Panc1 (cell line): ENCODE measurements around the gene TRABD2B. TPM values are rescaled to one million over a fixed set of nuclear protein-coding genes. Genes with fewer than 3 reads are reported as not detected.

Experiments used
- ATAC-seq: fragments of 200-7000 bp; cut with Tn5 transposase; 2 replicates; pipeline ENCODE4 v1.9.1; 2020; ENCODE audit warnings: mild to moderate bottlenecking, moderate library complexity
- BruUV-seq: library from RNA; stranded (reverse); fragments of 400-500 nt; replicated peaks from 2 replicates; lab custom pipeline; 2021; lab: Mats Ljungman, UMichigan
- CTCF ChIA-PET: fragments of 300-600 bp; sonication (Branson Sonifier 250); formaldehyde crosslinking; loops from one replicate; lab custom pipeline; 2022; ENCODE audit warnings: antibody characterized with exemption; lab: Charles Lee
- POLR2A ChIA-PET: fragments of 300-600 bp; sonication (Branson Sonifier 250); formaldehyde crosslinking; loops from one replicate; lab custom pipeline; 2022; ENCODE audit warnings: antibody characterized with exemption; lab: Charles Lee
- DNase-seq: peaks from one replicate; pipeline ENCODE4 v3.0.0-alpha.2; 2010; ENCODE audit warnings: low read depth, low spot score
- H3K27ac ChIP-seq: 2 replicates; pipeline ENCODE4 v1.5.1; 2011; ENCODE audit warnings: mild to moderate bottlenecking, low read length, inconsistent platforms
- H3K27me3 ChIP-seq: fragments of 200-500 bp; sonication (Bioruptor generic); 2 replicates; pipeline ENCODE4 v1.6.0; 2014; ENCODE audit warnings: low read length, inconsistent platforms; ENCODE audit not compliant: control insufficient read depth, insufficient read depth
- H3K36me3 ChIP-seq: fragments of 200-500 bp; sonication (Bioruptor generic); 2 replicates; pipeline ENCODE4 v1.5.1; 2014; ENCODE audit warnings: inconsistent platforms, mild to moderate bottlenecking, low read length, moderate library complexity; ENCODE audit not compliant: control insufficient read depth, insufficient read depth
- H3K4me1 ChIP-seq: 2 replicates; pipeline ENCODE4 v1.5.1; 2011; ENCODE audit warnings: inconsistent platforms, mild to moderate bottlenecking, low read length, moderate library complexity; ENCODE audit not compliant: control insufficient read depth, insufficient read depth
- H3K4me3 ChIP-seq, 2 experiments: 2 replicates each; pipeline ENCODE4 v1.5.1; 2011 to 2012; ENCODE audit warnings: low read depth in 2 of 2, low read length in 2 of 2, mild to moderate bottlenecking in 2 of 2, inconsistent platforms in 1 of 2, moderate library complexity in 1 of 2
- H3K9me3 ChIP-seq: fragments of 200-500 bp; sonication (Bioruptor generic); 2 replicates; pipeline ENCODE4 v1.5.1; 2014; ENCODE audit warnings: low read depth, mild to moderate bottlenecking, inconsistent platforms, low read length, moderate library complexity; ENCODE audit not compliant: control insufficient read depth, insufficient read depth
- CTCF ChIP-seq: fragments of 450-650 bp; IDR thresholded peaks from 2 replicates; pipeline ENCODE4 v1.5.1; 2017; ENCODE audit warnings: mild to moderate bottlenecking
- POLR2AphosphoS5 ChIP-seq: IDR thresholded peaks from 2 replicates; pipeline ENCODE4 v1.6.1; 2012; ENCODE audit warnings: mild to moderate bottlenecking, low read depth, low read length, moderate library complexity
- SIN3A ChIP-seq: IDR thresholded peaks from 2 replicates; pipeline ENCODE4 v1.6.1; 2012; ENCODE audit warnings: low read depth, mild to moderate bottlenecking, low read length, moderate library complexity, borderline replicate concordance; ENCODE audit not compliant: insufficient read depth
- TCF7L2 ChIP-seq: IDR thresholded peaks from 2 replicates; pipeline ENCODE4 v1.6.1; 2011; ENCODE audit warnings: mild to moderate bottlenecking, low read depth, low read length, inconsistent platforms
- in situ Hi-C: cut with HindIII; loops from 2 replicates; pipeline ENCODE4 v1.10.0; 2016; ENCODE audit warnings: low sequenced_read_pairs, low pct_unique_long_range_greater_than_20kb
- intact Hi-C: fragments of 100-400 bp; cut with micrococcal nuclease; formaldehyde crosslinking; loops from one replicate; pipeline ENCODE4 v1.10.0; 2022; ENCODE audit not compliant: unreplicated experiment
- total RNA-seq: library from RNA; stranded (reverse); gene quantifications from one replicate; pipeline ENCODE4 v1.2.1, GENCODE V29; 2021; ENCODE audit not compliant: unreplicated experiment
- TF ChIP-seq, protein P1 (sequence below), 2 experiments: IDR thresholded peaks; 2 replicates each; pipeline ENCODE4 v1.6.1; 2011 to 2012; ENCODE audit warnings: low read depth in 2 of 2, control low read depth in 1 of 2, low read length in 1 of 2, mild to moderate bottlenecking in 1 of 2, moderate library complexity in 1 of 2; ENCODE audit not compliant: insufficient read depth in 1 of 2

Gene TRABD2B
- total RNA-seq, 1 experiment from 2014 or later, result not detected

DNA sequence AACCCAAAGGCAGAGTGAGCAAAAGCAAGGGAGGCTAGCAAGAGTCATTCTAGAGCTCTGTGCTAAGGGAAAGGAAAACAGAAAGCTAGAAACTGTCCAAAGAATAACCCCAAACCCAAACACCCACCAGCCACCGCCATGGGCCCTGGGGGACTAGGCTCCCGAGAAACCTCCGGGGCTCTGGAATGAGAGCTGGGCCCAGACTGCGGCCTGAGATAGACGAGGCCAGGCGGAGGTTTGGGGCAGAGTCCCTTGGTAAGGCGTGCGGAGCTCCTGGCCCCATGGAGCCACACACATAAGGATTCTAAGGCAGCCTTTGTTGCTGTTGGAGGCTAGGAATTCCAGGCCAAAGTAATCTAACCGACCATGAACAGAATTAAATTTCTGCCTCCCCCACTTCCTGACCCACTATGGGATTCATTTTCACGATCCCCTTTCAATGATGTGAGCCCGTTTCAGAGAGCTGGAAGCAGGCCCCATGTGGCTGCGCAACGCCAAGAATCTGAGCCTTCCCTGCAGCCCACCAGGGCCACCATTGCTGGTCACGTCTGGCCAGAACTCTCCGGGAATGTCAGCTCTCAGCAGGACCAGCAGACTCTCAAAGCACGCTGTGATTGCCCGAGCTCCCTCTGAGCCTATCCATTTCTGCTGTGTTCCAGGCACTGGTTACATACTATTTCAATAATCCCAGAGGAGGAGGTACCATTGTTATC, 145.0 kb downstream of the TRABD2B start:
- H3K27ac ChIP-seq, result no peak overlapping the region
- BruUV-seq, result no TSS peak
- intact Hi-C loops (no loop called here), in situ Hi-C loops (no loop called here)
- H3K36me3 ChIP-seq, result no peaks in the 10 kb centered on the region
- H3K9me3 ChIP-seq, result no peaks in the 10 kb centered on the region
- ChIA-PET POLR2A (no interaction called here), CTCF (no interaction called here)
- TF ChIP-seq, protein P1, sequence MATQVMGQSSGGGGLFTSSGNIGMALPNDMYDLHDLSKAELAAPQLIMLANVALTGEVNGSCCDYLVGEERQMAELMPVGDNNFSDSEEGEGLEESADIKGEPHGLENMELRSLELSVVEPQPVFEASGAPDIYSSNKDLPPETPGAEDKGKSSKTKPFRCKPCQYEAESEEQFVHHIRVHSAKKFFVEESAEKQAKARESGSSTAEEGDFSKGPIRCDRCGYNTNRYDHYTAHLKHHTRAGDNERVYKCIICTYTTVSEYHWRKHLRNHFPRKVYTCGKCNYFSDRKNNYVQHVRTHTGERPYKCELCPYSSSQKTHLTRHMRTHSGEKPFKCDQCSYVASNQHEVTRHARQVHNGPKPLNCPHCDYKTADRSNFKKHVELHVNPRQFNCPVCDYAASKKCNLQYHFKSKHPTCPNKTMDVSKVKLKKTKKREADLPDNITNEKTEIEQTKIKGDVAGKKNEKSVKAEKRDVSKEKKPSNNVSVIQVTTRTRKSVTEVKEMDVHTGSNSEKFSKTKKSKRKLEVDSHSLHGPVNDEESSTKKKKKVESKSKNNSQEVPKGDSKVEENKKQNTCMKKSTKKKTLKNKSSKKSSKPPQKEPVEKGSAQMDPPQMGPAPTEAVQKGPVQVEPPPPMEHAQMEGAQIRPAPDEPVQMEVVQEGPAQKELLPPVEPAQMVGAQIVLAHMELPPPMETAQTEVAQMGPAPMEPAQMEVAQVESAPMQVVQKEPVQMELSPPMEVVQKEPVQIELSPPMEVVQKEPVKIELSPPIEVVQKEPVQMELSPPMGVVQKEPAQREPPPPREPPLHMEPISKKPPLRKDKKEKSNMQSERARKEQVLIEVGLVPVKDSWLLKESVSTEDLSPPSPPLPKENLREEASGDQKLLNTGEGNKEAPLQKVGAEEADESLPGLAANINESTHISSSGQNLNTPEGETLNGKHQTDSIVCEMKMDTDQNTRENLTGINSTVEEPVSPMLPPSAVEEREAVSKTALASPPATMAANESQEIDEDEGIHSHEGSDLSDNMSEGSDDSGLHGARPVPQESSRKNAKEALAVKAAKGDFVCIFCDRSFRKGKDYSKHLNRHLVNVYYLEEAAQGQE (IDR thresholded peaks at IDR 0.05; ENCODE audit: insufficient read depth in 1 of 2, low read depth in 2 of 2, low read length in 1 of 2), result no peak
- TF ChIP-seq POLR2AphosphoS5 (no peak), SIN3A (no peak), CTCF (no peak), TCF7L2 (no peak)
- no peak overlapping the region for H3K4me3 ChIP-seq
- ATAC-seq (no peak), DNase-seq (no peak)
- no peaks in the 10 kb centered on the region for H3K4me1 ChIP-seq
- no peaks in the 10 kb centered on the region for H3K27me3 ChIP-seq

GRCh38 chr1:47850451-47850850, 146.7 kb downstream of the TRABD2B start:
- no peak overlapping the region for H3K4me3 ChIP-seq
- H3K27ac ChIP-seq, result no peak overlapping the region
- no TSS peak for BruUV-seq
- in situ Hi-C loops, result no loop called here
- no peaks in the 10 kb centered on the region for H3K4me1 ChIP-seq
- H3K27me3 ChIP-seq, result peaks cover 4% of the 10 kb centered on the region; the same call in 1 of the 2 replicates
- intact Hi-C loops, result no loop called here
- ATAC-seq (no peak), DNase-seq (no peak)
- CTCF ChIA-PET, result no interaction called here
- no peaks in the 10 kb centered on the region for H3K36me3 ChIP-seq
- H3K9me3 ChIP-seq, result no peaks in the 10 kb centered on the region
- POLR2A ChIA-PET, result no interaction called here
- TF ChIP-seq CTCF, result no peak
- TF ChIP-seq, protein P1 (IDR thresholded peaks at IDR 0.05; ENCODE audit: insufficient read depth in 1 of 2, low read depth in 2 of 2, low read length in 1 of 2), result no peak
